IMR-90 (cell line): ENCODE data around the gene IFIT5.

Source experiments
- CTCF ChIP-seq: conservative IDR thresholded peaks from 2 replicates; pipeline ENCODE4 v1.5.1; 2012; ENCODE audit warnings: mild to moderate bottlenecking, low read depth, low read length, improper control_type of control experiment
- MAZ ChIP-seq: IDR thresholded peaks from 2 replicates; pipeline ENCODE4 v1.6.1; 2012; ENCODE audit warnings: low read depth, mild to moderate bottlenecking, low read length, improper control_type of control experiment, moderate library complexity, borderline replicate concordance
- RCOR1 ChIP-seq: IDR thresholded peaks from 2 replicates; pipeline ENCODE4 v1.6.1; 2012; ENCODE audit warnings: mild to moderate bottlenecking, low read length, improper control_type of control experiment; ENCODE audit not compliant: insufficient replicate concordance

GRCh38 chr10:89404104-89405047 is 10.0 kb upstream of the IFIT5 start:
- TF ChIP-seq CTCF (no peak), RCOR1 (no peak), MAZ (no peak)
